ENCODE measurements around the gene PMCH. TPM values are rescaled to one million over a fixed set of nuclear protein-coding genes. Genes with fewer than 3 reads are reported as not detected.
"Not testable (repeated sequence)": the region's sequence is repeated elsewhere in the genome, so short reads cannot be mapped to it uniquely, and the experiment has no call there.

The PMCH gene
- total and polyA plus RNA-seq, 2 of the 13 experiments (the other 11 are each of a cell fraction or from before 2014, with no cell fraction given): not detected

DNA sequence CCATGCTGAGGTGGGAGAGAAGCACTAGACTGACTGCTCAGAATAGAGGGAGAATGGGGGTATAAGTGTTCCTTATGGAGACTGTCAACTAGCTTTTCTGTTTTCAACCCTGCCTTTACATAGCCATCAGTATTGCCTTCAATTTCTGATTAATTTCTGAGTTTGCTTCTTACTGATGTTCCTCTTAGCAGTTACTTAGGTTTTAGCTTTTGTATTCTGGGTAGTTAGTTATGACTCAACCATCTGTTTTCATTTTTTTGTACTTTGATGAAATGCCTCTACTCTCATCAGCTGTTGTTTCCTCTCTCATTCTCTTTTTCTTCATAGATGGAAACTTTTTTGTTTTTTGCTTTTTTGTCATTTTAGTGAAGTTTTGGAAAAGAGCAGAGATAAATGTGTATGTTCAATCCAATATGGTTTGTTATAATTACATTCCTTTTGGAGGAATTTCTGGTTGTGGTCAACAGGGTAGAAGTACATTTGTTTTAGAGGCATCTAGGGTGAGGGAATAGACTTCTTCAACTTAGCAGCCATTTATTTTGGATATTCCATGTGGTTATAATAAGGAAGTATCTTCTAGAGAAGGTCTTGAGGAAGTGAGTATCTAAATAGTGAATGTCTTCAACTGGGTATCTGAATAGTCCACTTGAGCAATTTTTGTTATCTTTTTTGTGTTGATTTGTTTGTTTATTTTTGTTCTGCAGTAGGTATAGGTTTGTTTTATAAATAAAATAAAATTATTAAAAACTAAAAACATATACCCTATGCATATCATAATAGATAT lies 29.6 kb downstream of the PMCH start:
- Histone ChIP-seq H3K4me3 (replicated peaks in 1 of 3; ENCODE audit: insufficient read depth in 1 of 3, low read depth in 2 of 3, low read length in 3 of 3) (no peak overlapping the region), H3K79me2 (ENCODE audit: insufficient read depth, low read length) (no peaks in the 10 kb centered on the region), H3K4me2 (ENCODE audit: low read depth, low read length) (no peak overlapping the region), H3K27me3 (ENCODE audit: control insufficient read depth in 1 of 2, insufficient read depth in 2 of 2, low read length in 2 of 2) (no peaks in the 10 kb centered on the region), H3K9me3 (ENCODE audit: low read length) (no peaks in the 10 kb centered on the region), H4K20me1 (ENCODE audit: insufficient read depth, low read length) (no peaks in the 10 kb centered on the region), H3K36me3 (replicated peaks in 1 of 2; ENCODE audit: control insufficient read depth in 1 of 2, insufficient read depth in 2 of 2, low read length in 2 of 2) (no peaks in the 10 kb centered on the region), H3K4me1 (ENCODE audit: insufficient read depth, low read length) (no peaks in the 10 kb centered on the region), H2AFZ (ENCODE audit: low read length) (no peak overlapping the region), H3K27ac (ENCODE audit: extremely low read length, insufficient read depth, low read length) (no peak overlapping the region), H3K9ac (ENCODE audit: insufficient read depth, low read depth, low read length) (no peak overlapping the region)
- FAIRE-seq (no peak), DNase-seq (ENCODE audit: low spot score) (no peak), ATAC-seq (no peak)
- intact Hi-C loops (cut with micrococcal nuclease; ENCODE audit: unreplicated experiment) (no loop called here), in situ Hi-C loops (cut with HindIII; ENCODE audit: extremely low pct_ligation_motif_present, low pct_unique_long_range_greater_than_20kb) (no loop called here)
- no peak for TF ChIP-seq ASH2L (IDR thresholded peaks at IDR 0.05; ENCODE audit: insufficient read length, low read depth, low read length)
- ChIA-PET CTCF (ENCODE audit: low intra/inter-chr PET ratio, low total read pairs) (no interaction called here), POLR2A (no interaction called here)
- no TSS peak for BruUV-seq (replicated peaks)

DNA sequence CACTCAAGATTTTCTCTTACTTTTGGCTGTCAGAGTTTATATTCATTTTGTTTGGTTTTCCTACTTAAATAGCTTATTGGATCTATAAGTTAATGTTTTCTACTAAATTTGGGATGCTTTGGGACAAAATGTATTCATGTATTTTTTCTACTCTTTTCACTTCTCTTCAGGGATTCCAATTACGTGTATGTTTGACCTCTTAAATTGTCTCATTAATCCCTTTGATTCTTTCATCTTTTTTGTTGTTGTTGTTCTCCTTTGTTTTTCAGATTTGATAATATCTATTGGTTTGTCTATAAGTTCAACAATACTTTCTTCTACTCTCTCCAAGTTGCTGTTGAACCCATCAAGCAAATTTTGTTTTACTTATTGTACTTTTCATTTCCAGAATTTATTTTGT lies 34.2 kb downstream of the PMCH start:
- CTCF ChIA-PET (ENCODE audit: low intra/inter-chr PET ratio, low total read pairs): no interaction called here
- DNase-seq (ENCODE audit: low spot score) (no peak), FAIRE-seq (no peak), ATAC-seq (no peak)
- H3K4me2 ChIP-seq (ENCODE audit: low read depth, low read length): no peak overlapping the region
- no peak for TF ChIP-seq ZNF510 (CRISPR knock-in tag; IDR thresholded peaks at IDR 0.05; ENCODE audit: low read depth)
- no peak for TF ChIP-seq ZNF460 (CRISPR knock-in tag; IDR thresholded peaks at IDR 0.05; ENCODE audit: borderline replicate concordance)
- TF ChIP-seq HOXA7 (CRISPR knock-in tag; IDR thresholded peaks at IDR 0.05): no peak
- intact Hi-C loops (cut with micrococcal nuclease; ENCODE audit: unreplicated experiment): no loop called here
- in situ Hi-C loops (cut with HindIII; ENCODE audit: extremely low pct_ligation_motif_present, low pct_unique_long_range_greater_than_20kb): no loop called here
- no peaks in the 10 kb centered on the region for H3K36me3 ChIP-seq (replicated peaks in 1 of 2; ENCODE audit: control insufficient read depth in 1 of 2, insufficient read depth in 2 of 2, low read length in 2 of 2)
- BruUV-seq (replicated peaks): no TSS peak
- WGBS (ENCODE audit: low lambda C conversion rate): 96% methylated on average over 1 of the region's 1 CpG
- no peaks in the 10 kb centered on the region for H3K79me2 ChIP-seq (ENCODE audit: insufficient read depth, low read length)
- no peaks in the 10 kb centered on the region for H3K27me3 ChIP-seq (ENCODE audit: control insufficient read depth in 1 of 2, insufficient read depth in 2 of 2, low read length in 2 of 2)
- H3K4me3 ChIP-seq (replicated peaks in 1 of 3; ENCODE audit: insufficient read depth in 1 of 3, low read depth in 2 of 3, low read length in 3 of 3): no peak overlapping the region
- POLR2A ChIA-PET: no interaction called here
- H3K4me1 ChIP-seq (ENCODE audit: insufficient read depth, low read length): no peaks in the 10 kb centered on the region
- H3K9me3 ChIP-seq (ENCODE audit: low read length): no peaks in the 10 kb centered on the region
- no peak overlapping the region for H3K27ac ChIP-seq (ENCODE audit: extremely low read length, insufficient read depth, low read length)
- no peaks in the 10 kb centered on the region for H4K20me1 ChIP-seq (ENCODE audit: insufficient read depth, low read length)
- no peak overlapping the region for H3K9ac ChIP-seq (ENCODE audit: insufficient read depth, low read depth, low read length)
- H2AFZ ChIP-seq (ENCODE audit: low read length): no peak overlapping the region

DNA sequence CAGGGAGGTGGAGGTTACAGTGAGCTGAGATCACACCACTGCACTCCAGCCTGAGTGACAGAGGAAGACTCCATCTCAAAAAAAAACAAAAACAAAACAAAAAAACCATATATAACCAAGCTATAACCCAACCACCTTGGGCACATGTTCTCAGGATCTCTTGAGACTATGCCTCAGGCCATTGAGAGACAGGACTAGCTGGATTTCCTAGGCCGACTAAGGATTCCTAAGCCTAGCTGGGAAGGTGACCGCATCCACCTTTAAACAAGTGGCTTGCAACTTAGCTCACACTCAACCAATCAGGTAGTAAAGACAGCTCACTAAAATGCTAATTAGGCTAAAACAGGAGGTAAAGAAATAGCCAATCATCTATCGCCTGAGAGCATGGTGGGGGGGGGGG lies 42.4 kb downstream of the PMCH start:
- H3K79me2 ChIP-seq (ENCODE audit: insufficient read depth, low read length); BruUV-seq (replicated peaks); H3K4me2 ChIP-seq (ENCODE audit: low read depth, low read length); FAIRE-seq; H3K36me3 ChIP-seq (replicated peaks in 1 of 2; ENCODE audit: control insufficient read depth in 1 of 2, insufficient read depth in 2 of 2, low read length in 2 of 2); in situ Hi-C loops (cut with HindIII; ENCODE audit: extremely low pct_ligation_motif_present, low pct_unique_long_range_greater_than_20kb); H3K4me1 ChIP-seq (ENCODE audit: insufficient read depth, low read length); H3K4me3 ChIP-seq (replicated peaks in 1 of 3; ENCODE audit: insufficient read depth in 1 of 3, low read depth in 2 of 3, low read length in 3 of 3); DNase-seq (ENCODE audit: low spot score); H3K27me3 ChIP-seq (ENCODE audit: control insufficient read depth in 1 of 2, insufficient read depth in 2 of 2, low read length in 2 of 2); H3K9me3 ChIP-seq (ENCODE audit: low read length); H2AFZ ChIP-seq (ENCODE audit: low read length); H3K9ac ChIP-seq (ENCODE audit: insufficient read depth, low read depth, low read length); intact Hi-C loops (cut with micrococcal nuclease; ENCODE audit: unreplicated experiment); CTCF ChIA-PET (ENCODE audit: low intra/inter-chr PET ratio, low total read pairs); ATAC-seq; POLR2A ChIA-PET; H3K27ac ChIP-seq (ENCODE audit: extremely low read length, insufficient read depth, low read length); H4K20me1 ChIP-seq (ENCODE audit: insufficient read depth, low read length): not testable (repeated sequence)
- 97% methylated on average over 3 of the region's 3 CpGs for WGBS (ENCODE audit: low lambda C conversion rate)

DNA sequence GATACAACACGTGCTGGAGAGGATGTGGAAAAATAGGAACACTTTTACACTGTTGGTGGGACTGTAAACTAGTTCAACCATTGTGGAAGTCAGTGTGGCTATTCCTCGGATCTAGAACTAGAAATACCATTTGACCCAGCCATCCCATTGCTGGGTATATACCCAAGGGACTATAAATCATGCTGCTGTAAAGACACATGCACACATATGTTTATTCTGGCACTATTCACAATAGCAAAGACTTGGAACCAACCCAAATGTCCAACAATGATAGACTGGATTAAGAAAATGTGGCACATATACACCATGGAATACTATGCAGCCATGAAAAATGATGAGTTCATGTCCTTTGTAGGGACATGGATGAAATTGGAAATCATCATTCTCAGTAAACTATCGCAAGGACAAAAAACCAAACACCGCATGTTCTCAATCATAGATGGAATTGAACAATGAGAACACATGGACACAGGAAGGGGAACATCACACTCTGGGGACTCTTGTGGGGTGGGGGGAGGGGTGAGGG lies 50.5 kb downstream of the PMCH start:
- H2AFZ ChIP-seq (ENCODE audit: low read length); DNase-seq (ENCODE audit: low spot score); CTCF ChIA-PET (ENCODE audit: low intra/inter-chr PET ratio, low total read pairs); BruUV-seq (replicated peaks); H3K27ac ChIP-seq (ENCODE audit: extremely low read length, insufficient read depth, low read length); H3K9ac ChIP-seq (ENCODE audit: insufficient read depth, low read depth, low read length); ATAC-seq; H3K27me3 ChIP-seq (ENCODE audit: control insufficient read depth in 1 of 2, insufficient read depth in 2 of 2, low read length in 2 of 2); FAIRE-seq; H3K4me2 ChIP-seq (ENCODE audit: low read depth, low read length); H3K36me3 ChIP-seq (replicated peaks in 1 of 2; ENCODE audit: control insufficient read depth in 1 of 2, insufficient read depth in 2 of 2, low read length in 2 of 2); H3K4me1 ChIP-seq (ENCODE audit: insufficient read depth, low read length); H3K79me2 ChIP-seq (ENCODE audit: insufficient read depth, low read length); H3K9me3 ChIP-seq (ENCODE audit: low read length); POLR2A ChIA-PET; H4K20me1 ChIP-seq (ENCODE audit: insufficient read depth, low read length); H3K4me3 ChIP-seq (replicated peaks in 1 of 3; ENCODE audit: insufficient read depth in 1 of 3, low read depth in 2 of 3, low read length in 3 of 3); in situ Hi-C loops (cut with HindIII; ENCODE audit: extremely low pct_ligation_motif_present, low pct_unique_long_range_greater_than_20kb); intact Hi-C loops (cut with micrococcal nuclease; ENCODE audit: unreplicated experiment): not testable (repeated sequence)
- WGBS (ENCODE audit: low lambda C conversion rate): 96% methylated on average over 4 of the region's 4 CpGs
